IMR-90 (cell line): ENCODE measurements around the gene CEP20. TPM values are rescaled to one million over a fixed set of nuclear protein-coding genes. Genes with fewer than 3 reads are reported as not detected.
A peak's percentile ranks its signal among the peaks of the same experiment; 100 is the strongest.

ENCODE experiments used
- ATAC-seq: fragments of 200-7000 bp; cut with Tn5 transposase; 2 replicates; pipeline ENCODE4 v1.9.1; 2020; ENCODE audit warnings: low read depth, mild to moderate bottlenecking, moderate library complexity
- BruUV-seq: library from RNA; stranded (reverse); fragments of 400-500 nt; replicated peaks from 2 replicates; lab custom pipeline; 2021; lab: Mats Ljungman, UMichigan
- CTCF ChIA-PET: fragments of 300-600 bp; formaldehyde crosslinking; extraction: SDS; loops from one replicate; lab custom pipeline; 2021; ENCODE audit warnings: antibody characterized with exemption; lab: Yijun Ruan, JAX
- POLR2A ChIA-PET: fragments of 300-600 bp; sonication (Branson Sonifier 250); formaldehyde crosslinking; loops from one replicate; lab custom pipeline; 2022; ENCODE audit warnings: antibody characterized with exemption; ENCODE audit not compliant: unreplicated experiment; lab: Charles Lee
- DNase-seq: peaks from one replicate; pipeline ENCODE4 v3.0.0; 2013
- H2AFZ ChIP-seq: replicated peaks from 2 replicates; pipeline ENCODE3; 2013; ENCODE audit warnings: low read length, mild to moderate bottlenecking; ENCODE audit not compliant: poor library complexity
- H2AK5ac ChIP-seq: 2 replicates; pipeline ENCODE4 v1.6.1; 2013; ENCODE audit warnings: low read depth, low read length, inconsistent platforms
- H2AK9ac ChIP-seq: replicated peaks from 2 replicates; pipeline ENCODE3; 2013; ENCODE audit warnings: mild to moderate bottlenecking, low read depth, low read length, moderate library complexity; ENCODE audit not compliant: poor library complexity
- H2BK120ac ChIP-seq: 2 replicates; pipeline ENCODE4 v1.6.1; 2013; ENCODE audit warnings: low read depth, low read length, inconsistent platforms
- H2BK15ac ChIP-seq: 3 replicates; pipeline ENCODE4 v1.6.1; 2013; ENCODE audit warnings: low read depth, low read length, inconsistent platforms
- H2BK20ac ChIP-seq: 2 replicates; pipeline ENCODE4 v1.6.1; 2013; ENCODE audit warnings: low read depth, mild to moderate bottlenecking, inconsistent platforms, low read length, moderate library complexity
- H2BK5ac ChIP-seq: 2 replicates; pipeline ENCODE4 v1.6.1; 2013; ENCODE audit warnings: mild to moderate bottlenecking, low read depth, low read length, inconsistent platforms; ENCODE audit not compliant: poor library complexity, severe bottlenecking
- H3K14ac ChIP-seq: replicated peaks from 2 replicates; pipeline ENCODE4 v1.6.1; 2013; ENCODE audit warnings: low read depth, low read length, inconsistent platforms
- H3K18ac ChIP-seq: 2 replicates; pipeline ENCODE4 v1.6.1; 2013; ENCODE audit warnings: low read depth, low read length, control low read depth
- H3K23ac ChIP-seq: 2 replicates; pipeline ENCODE4 v1.6.1; 2013; ENCODE audit warnings: low read depth, low read length, inconsistent platforms
- H3K27ac ChIP-seq: 2 replicates; pipeline ENCODE4 v1.5.1; 2013; ENCODE audit warnings: mild to moderate bottlenecking, control low read depth, low read length; ENCODE audit not compliant: insufficient read depth
- H3K27me3 ChIP-seq: 2 replicates; pipeline ENCODE4 v1.6.1; 2013; ENCODE audit warnings: low read length; ENCODE audit not compliant: control insufficient read depth, insufficient read depth
- H3K36me3 ChIP-seq: 2 replicates; pipeline ENCODE4 v1.6.1; 2013; ENCODE audit warnings: low read length, mixed read lengths; ENCODE audit not compliant: control insufficient read depth, insufficient read depth
- H3K4ac ChIP-seq: 2 replicates; pipeline ENCODE4 v1.6.1; 2013; ENCODE audit warnings: low read depth, low read length, inconsistent platforms
- H3K4me1 ChIP-seq: 2 replicates; pipeline ENCODE4 v1.6.1; 2013; ENCODE audit warnings: low read length, mixed read lengths; ENCODE audit not compliant: control insufficient read depth, insufficient read depth
- H3K4me2 ChIP-seq: 2 replicates; pipeline ENCODE4 v1.6.1; 2013; ENCODE audit warnings: low read depth, mild to moderate bottlenecking, control low read depth, low read length, moderate library complexity
- H3K4me3 ChIP-seq: 2 replicates; pipeline ENCODE4 v1.5.1; 2013; ENCODE audit warnings: low read depth, mild to moderate bottlenecking, control low read depth, low read length, moderate library complexity; ENCODE audit not compliant: insufficient read depth
- H3K56ac ChIP-seq: 2 replicates; pipeline ENCODE4 v1.6.1; 2013; ENCODE audit warnings: low read length, inconsistent platforms; ENCODE audit not compliant: insufficient read depth; ENCODE audit errors: extremely low read depth
- H3K79me1 ChIP-seq, 2 experiments: 2 replicates each; pipeline ENCODE4 v1.6.1; 2013; ENCODE audit warnings: low read length in 2 of 2, inconsistent platforms in 1 of 2, low read depth in 1 of 2
- H3K9ac ChIP-seq: 2 replicates; pipeline ENCODE4 v1.6.1; 2013; ENCODE audit warnings: low read depth, low read length, control low read depth
- H3K9me1 ChIP-seq: 2 replicates; pipeline ENCODE4 v1.6.1; 2013; ENCODE audit warnings: low read length, inconsistent platforms; ENCODE audit not compliant: insufficient read depth
- H3K9me3 ChIP-seq: 2 replicates; pipeline ENCODE4 v1.6.1; 2013; ENCODE audit warnings: low read length; ENCODE audit not compliant: control insufficient read depth, insufficient read depth
- H4K20me1 ChIP-seq: 2 replicates; pipeline ENCODE4 v1.6.1; 2013; ENCODE audit warnings: low read length, inconsistent platforms; ENCODE audit not compliant: insufficient read depth
- H4K5ac ChIP-seq: 2 replicates; pipeline ENCODE4 v1.6.1; 2013; ENCODE audit warnings: mild to moderate bottlenecking, low read depth, low read length, control low read depth
- H4K8ac ChIP-seq, 2 experiments: 2 replicates each; pipeline ENCODE4 v1.6.1; 2013; ENCODE audit warnings: low read depth in 2 of 2, low read length in 2 of 2, control low read depth in 1 of 2, inconsistent platforms in 1 of 2
- H4K91ac ChIP-seq: 2 replicates; pipeline ENCODE4 v1.6.1; 2013; ENCODE audit warnings: low read depth, low read length, inconsistent platforms; ENCODE audit not compliant: insufficient read depth
- BHLHE40 ChIP-seq: fragments of 150-350 bp; IDR thresholded peaks from 2 replicates; pipeline ENCODE4 v1.6.1; 2016; ENCODE audit warnings: mild to moderate bottlenecking, low read depth, low read length
- CEBPB ChIP-seq: IDR thresholded peaks from 2 replicates; pipeline ENCODE4 v1.6.1; 2012; ENCODE audit warnings: low read depth, low read length, improper control_type of control experiment
- CHD1 ChIP-seq: IDR thresholded peaks from 2 replicates; pipeline ENCODE4 v1.6.1; 2012; ENCODE audit warnings: low read depth, low read length, improper control_type of control experiment
- CTCF ChIP-seq: conservative IDR thresholded peaks from 2 replicates; pipeline ENCODE4 v1.5.1; 2012; ENCODE audit warnings: mild to moderate bottlenecking, low read depth, low read length, improper control_type of control experiment
- ELK1 ChIP-seq: fragments of 150-350 bp; IDR thresholded peaks from 2 replicates; pipeline ENCODE4 v1.6.1; 2016; ENCODE audit warnings: low read depth, mild to moderate bottlenecking, low read length, moderate library complexity, borderline replicate concordance
- FOS ChIP-seq: fragments of 150-350 bp; IDR thresholded peaks from 2 replicates; pipeline ENCODE4 v1.6.1; 2016; ENCODE audit warnings: low read depth, low read length
- MAFK ChIP-seq: IDR thresholded peaks from 2 replicates; pipeline ENCODE4 v1.6.1; 2012; ENCODE audit warnings: low read depth, low read length, improper control_type of control experiment
- MAZ ChIP-seq: IDR thresholded peaks from 2 replicates; pipeline ENCODE4 v1.6.1; 2012; ENCODE audit warnings: low read depth, mild to moderate bottlenecking, low read length, improper control_type of control experiment, moderate library complexity, borderline replicate concordance
- MXI1 ChIP-seq: IDR thresholded peaks from 2 replicates; pipeline ENCODE4 v1.6.1; 2012; ENCODE audit warnings: low read depth, mild to moderate bottlenecking, low read length, moderate library complexity, borderline replicate concordance
- NFE2L2 ChIP-seq: fragments of 150-350 bp; IDR thresholded peaks from 2 replicates; pipeline ENCODE4 v1.6.1; 2016; ENCODE audit warnings: low read depth, mild to moderate bottlenecking, low read length
- RAD21 ChIP-seq: IDR thresholded peaks from 2 replicates; pipeline ENCODE4 v1.6.1; 2012; ENCODE audit warnings: low read length, improper control_type of control experiment
- RFX5 ChIP-seq: IDR thresholded peaks from 2 replicates; pipeline ENCODE4 v1.8.0; 2012; ENCODE audit warnings: low read depth, mild to moderate bottlenecking, low read length, moderate library complexity
- SMC3 ChIP-seq: fragments of 150-350 bp; IDR thresholded peaks from 2 replicates; pipeline ENCODE4 v1.6.1; 2016; ENCODE audit warnings: low read depth, mild to moderate bottlenecking, antibody characterized with exemption, low read length, moderate library complexity
- USF2 ChIP-seq: fragments of 150-350 bp; IDR thresholded peaks from 2 replicates; pipeline ENCODE4 v1.6.1; 2017; ENCODE audit warnings: mild to moderate bottlenecking, antibody characterized with exemption, low read length, low read depth
- WGBS, 2 experiments: methylation state at CpG; one replicate each; pipeline versions ENCODE4 v1.1.5 to v1.1.7; 2013; ENCODE audit warnings: missing lambda C conversion rate in 2 of 2; ENCODE audit not compliant: insufficient read length in 1 of 2; ENCODE audit errors: extremely low coverage in 2 of 2; 5-methylcytosine and 5-hydroxymethylcytosine counted together
- dilution Hi-C: fragments of 300-500 bp; cut with HindIII; formaldehyde crosslinking; loops from one replicate; pipeline ENCODE4 v1.14.3; 2018; ENCODE audit warnings: low sequenced_read_pairs; ENCODE audit not compliant: unreplicated experiment
- in situ Hi-C: fragments of 300-500 bp; cut with MboI; formaldehyde crosslinking; loops from 3 replicates; pipeline ENCODE4 v1.14.3; 2019; ENCODE audit warnings: low sequenced_read_pairs, inconsistent platforms, mixed read lengths
- intact Hi-C: fragments of 100-400 bp; cut with micrococcal nuclease; formaldehyde crosslinking; loops from 2 replicates; pipeline ENCODE4 v1.10.0; 2022
- polyA plus RNA-seq, 3 experiments: library from polyadenylated mRNA; depleted of rRNA; stranded (reverse); fragments of >200 nt; gene quantifications; 2 replicates each; pipeline ENCODE4 v1.2.3, GENCODE V29; 2012; ENCODE audit warnings: low replicate concordance in 1 of 3
- total RNA-seq: library from RNA; depleted of rRNA; stranded (reverse); fragments of >200 nt; gene quantifications from 2 replicates; pipeline ENCODE4 v1.2.3, GENCODE V29; 2012

CEP20 gene
- total and polyA plus RNA-seq, 2 of the 4 experiments (the other 2 are of a cell fraction) = 28.8 to 40.1 TPM

GRCh38 chr16:15864939-15865338 lies 23.5 kb downstream of the CEP20 start:
- Histone ChIP-seq H2BK5ac (peak overlapping the region; percentile 48), H4K20me1 (no peaks in the 10 kb centered on the region)
- in situ Hi-C loops = no loop called here

More at GRCh38 chr16:15864939-15865338, 23.5 kb downstream of the CEP20 start:
- peak; percentile 38 for ATAC-seq
- no CpG with 5 or more reads among the region's 5 CpGs for WGBS, 2 experiments
- dilution Hi-C loops (no loop called here), intact Hi-C loops (loop anchor here (5.0 kb wide), 1 partner anchor 262 kb away; no protein-coding TSS in a partner anchor)
- Histone ChIP-seq H2BK120ac (peak overlapping the region; percentile 82), H3K9ac (no peak overlapping the region), H3K27me3 (no peaks in the 10 kb centered on the region), H2AK5ac (no peak overlapping the region), H2AFZ (no peak overlapping the region), H3K4ac (peak overlapping the region; percentile 84; the same call in 1 of the 2 replicates), H4K5ac (no peak overlapping the region), H3K23ac (0 out of 2 replicates have a peak overlapping the region, but pooled peaks have one; percentile 78), H3K18ac (peak overlapping the region; percentile 83), H3K4me2 (no peak overlapping the region; the same call in 1 of the 2 replicates), H3K9me1 (peaks cover 5% of the 10 kb centered on the region; the same call in 1 of the 2 replicates), H2BK20ac (peak overlapping the region; percentile 89), H3K4me1 (peaks cover 9% of the 10 kb centered on the region), H2BK15ac (no peak overlapping the region), H3K4me3 (no peak overlapping the region), H2AK9ac (no peak overlapping the region), H4K8ac (peak overlapping the region; percentile 10 to 84; a peak in 2 of 4 replicates), H3K27ac (peak overlapping the region; percentile 77; the same call in 1 of the 2 replicates), H3K14ac (0 out of 2 replicates have a peak overlapping the region, but pooled peaks have one; percentile 51), H4K91ac (peak overlapping the region; percentile 68; the same call in 1 of the 2 replicates), H3K79me1 (peaks cover 0 to 5% of the 10 kb centered on the region in 2 experiments; a peak in 2 of 4 replicates), H3K36me3 (peaks cover 7% of the 10 kb centered on the region), H3K56ac (peak overlapping the region; percentile 27; the same call in 1 of the 2 replicates), H3K9me3 (no peaks in the 10 kb centered on the region)
- TF ChIP-seq NFE2L2 (no peak), MXI1 (no peak), SMC3 (no peak), CEBPB (no peak), CTCF (no peak), RAD21 (no peak), ELK1 (no peak), RFX5 (no peak), USF2 (no peak), BHLHE40 (no peak), FOS (no peak), MAZ (no peak), CHD1 (no peak), MAFK (no peak)
- ChIA-PET POLR2A (no interaction called here), CTCF (no interaction called here)
- DNase-seq = peak; percentile 31
- no TSS peak for BruUV-seq
